AG09309 (cell line): ENCODE data around the gene SLC39A12.

Experiments used
- DNase-seq: peaks from one replicate; pipeline ENCODE4 v3.0.0-alpha.2; 2010; ENCODE audit warnings: low read depth
- H3K4me3 ChIP-seq: 2 replicates; pipeline ENCODE4 v1.5.1; 2011; ENCODE audit warnings: mild to moderate bottlenecking, low read depth, low read length, moderate library complexity; ENCODE audit not compliant: control insufficient read depth
- TF ChIP-seq, protein P1 (sequence below): IDR thresholded peaks from 2 replicates; pipeline ENCODE4 v1.5.1; 2011; ENCODE audit warnings: mild to moderate bottlenecking, low read depth, low read length, inconsistent platforms; ENCODE audit not compliant: insufficient read depth, control insufficient read depth; ENCODE audit errors: missing control alignments

The SLC39A12 gene

DNA sequence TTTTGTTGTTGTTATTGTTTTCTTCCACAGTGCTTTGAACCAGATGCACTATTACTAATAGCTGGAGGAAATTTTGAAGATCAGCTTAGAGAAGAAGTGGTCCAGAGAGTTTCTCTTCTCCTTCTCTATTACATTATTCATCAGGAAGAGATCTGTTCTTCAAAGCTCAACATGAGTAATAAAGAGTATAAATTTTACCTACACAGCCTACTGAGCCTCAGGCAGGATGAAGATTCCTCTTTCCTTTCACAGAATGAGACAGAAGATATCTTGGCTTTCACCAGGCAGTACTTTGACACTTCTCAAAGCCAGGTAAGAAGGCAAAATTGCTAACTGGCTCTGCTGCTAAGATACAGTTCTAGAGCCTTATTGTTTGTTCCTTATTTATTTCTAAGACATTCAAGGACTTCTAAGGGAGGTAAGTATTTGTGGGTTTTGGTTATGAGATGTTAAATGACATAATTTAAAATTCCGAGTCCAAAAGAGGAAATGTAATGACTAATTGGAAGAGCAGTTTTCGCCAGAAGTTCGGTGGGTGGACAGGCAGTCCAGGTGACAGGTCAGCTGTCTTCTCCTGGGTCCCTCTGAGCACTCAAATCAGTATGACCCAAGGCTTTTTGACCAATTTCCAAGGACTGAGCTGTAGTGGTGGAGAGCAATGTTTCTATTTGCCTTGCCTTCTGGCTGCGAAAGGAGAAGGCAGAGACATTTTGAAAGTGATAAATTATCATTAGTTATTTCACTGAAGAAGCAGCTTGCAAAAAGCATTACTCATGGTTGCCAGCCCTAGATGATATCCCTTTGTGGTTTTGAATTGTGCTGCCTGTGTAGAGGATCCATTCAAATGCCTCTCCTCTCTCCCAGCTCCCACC, 10.1 kb downstream of the SLC39A12 start:
- DNase-seq = no peak
- TF ChIP-seq, protein P1, sequence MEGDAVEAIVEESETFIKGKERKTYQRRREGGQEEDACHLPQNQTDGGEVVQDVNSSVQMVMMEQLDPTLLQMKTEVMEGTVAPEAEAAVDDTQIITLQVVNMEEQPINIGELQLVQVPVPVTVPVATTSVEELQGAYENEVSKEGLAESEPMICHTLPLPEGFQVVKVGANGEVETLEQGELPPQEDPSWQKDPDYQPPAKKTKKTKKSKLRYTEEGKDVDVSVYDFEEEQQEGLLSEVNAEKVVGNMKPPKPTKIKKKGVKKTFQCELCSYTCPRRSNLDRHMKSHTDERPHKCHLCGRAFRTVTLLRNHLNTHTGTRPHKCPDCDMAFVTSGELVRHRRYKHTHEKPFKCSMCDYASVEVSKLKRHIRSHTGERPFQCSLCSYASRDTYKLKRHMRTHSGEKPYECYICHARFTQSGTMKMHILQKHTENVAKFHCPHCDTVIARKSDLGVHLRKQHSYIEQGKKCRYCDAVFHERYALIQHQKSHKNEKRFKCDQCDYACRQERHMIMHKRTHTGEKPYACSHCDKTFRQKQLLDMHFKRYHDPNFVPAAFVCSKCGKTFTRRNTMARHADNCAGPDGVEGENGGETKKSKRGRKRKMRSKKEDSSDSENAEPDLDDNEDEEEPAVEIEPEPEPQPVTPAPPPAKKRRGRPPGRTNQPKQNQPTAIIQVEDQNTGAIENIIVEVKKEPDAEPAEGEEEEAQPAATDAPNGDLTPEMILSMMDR = no peak
- H3K4me3 ChIP-seq = no peak overlapping the region

DNA sequence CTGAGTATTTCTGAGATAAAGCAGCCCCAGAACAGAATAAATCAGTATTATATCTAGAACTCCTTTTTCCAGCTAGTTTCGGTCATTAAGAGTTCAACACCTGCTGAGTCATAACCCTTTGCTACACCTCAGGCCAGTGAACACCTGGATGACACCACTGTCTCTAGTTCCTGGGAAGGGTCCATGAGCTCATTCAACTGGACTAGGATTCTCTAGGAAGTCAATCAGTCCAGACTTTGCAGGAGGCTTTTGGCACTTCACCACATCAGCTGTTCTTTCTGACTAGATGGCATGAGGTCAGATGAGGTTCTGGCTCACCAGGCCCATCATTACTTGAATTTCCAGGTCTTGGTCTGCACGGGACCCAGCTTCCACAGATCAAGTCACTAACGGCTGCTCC, 11.7 kb downstream of the SLC39A12 start:
- DNase-seq = no peak
- TF ChIP-seq, protein P1 = no peak
- H3K4me3 ChIP-seq = no peak overlapping the region

DNA sequence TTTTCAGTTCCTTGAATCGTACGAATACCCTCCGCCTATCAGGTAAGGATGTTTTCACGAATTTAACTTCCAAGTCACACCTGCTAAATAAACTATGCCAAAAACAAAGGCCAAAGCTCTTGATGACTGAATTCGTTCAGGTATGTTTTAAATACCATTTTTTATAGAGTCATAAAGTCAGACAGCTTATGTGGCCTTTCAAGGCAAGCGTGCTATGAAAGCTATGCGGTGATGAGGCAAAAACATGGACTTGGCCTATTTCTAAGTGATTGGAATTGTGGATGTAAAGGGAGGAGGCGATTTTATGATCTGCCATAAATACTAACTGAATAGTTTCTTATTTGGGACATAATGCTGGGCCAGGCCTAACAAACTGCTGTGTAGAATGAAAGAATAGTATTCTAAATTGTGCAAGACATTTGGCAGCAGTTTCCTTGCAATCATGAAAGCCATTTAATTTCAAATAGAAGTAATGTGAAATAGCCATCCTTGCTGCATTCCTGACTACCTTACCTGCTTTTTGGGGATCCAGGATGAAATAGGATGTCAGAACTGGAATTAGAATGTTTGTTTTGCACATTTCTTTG, 14.0 kb downstream of the SLC39A12 start:
- no peak for DNase-seq
- H3K4me3 ChIP-seq = no peak overlapping the region
- TF ChIP-seq, protein P1 = no peak

DNA sequence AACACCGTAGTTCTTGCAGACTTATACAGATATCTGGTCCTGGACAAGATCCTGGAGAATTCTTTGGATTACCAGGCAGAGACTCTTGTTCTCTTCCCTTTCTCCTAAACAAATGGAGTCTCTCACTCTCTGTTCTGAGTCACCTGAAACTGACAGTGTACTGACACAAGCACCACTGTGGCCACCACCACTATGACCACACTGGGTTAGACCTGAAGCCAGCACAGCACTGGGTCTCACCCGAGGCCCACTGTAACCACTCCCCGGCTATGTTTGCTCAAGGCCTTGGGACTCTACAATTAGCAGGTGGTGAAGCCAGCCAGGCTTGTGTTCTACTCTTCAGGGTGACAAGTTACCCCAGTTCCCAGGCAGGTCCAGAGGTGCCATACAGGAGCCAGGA, 22.8 kb downstream of the SLC39A12 start:
- no peak overlapping the region for H3K4me3 ChIP-seq
- no peak for DNase-seq
- TF ChIP-seq, protein P1 = no peak

DNA sequence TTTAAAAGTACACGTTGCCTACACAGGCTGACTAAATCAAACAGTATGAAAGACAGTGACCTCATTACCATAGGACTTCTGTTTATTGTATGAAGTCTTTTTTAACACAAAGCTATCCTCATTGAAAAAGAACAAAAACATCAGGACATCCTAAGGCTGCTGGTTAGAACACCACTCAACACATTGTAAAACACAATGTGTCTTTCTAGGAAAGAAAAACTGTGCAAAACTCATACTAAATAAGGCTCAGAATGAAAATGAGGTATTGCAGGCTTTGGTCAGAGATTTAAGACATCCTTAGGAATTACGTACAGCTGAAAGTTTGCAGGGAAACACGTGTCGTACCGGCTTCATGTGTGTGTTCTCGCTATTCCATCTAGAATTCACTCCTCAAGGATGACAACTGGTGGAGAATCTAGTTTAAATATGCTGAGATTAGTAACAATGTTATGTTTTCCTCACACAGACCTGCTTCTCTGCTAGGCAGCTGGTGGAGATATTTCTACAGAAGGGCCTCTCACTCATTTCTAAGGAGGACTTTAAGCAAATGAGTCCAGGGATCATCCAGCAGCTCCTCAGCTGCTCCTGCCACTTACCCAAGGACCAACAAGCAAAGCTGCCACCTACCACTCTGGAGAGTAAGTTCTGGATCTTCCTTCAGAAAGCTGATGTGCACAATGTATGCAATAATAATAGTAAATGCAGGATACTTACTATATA, 29.3 kb downstream of the SLC39A12 start:
- no peak for DNase-seq
- TF ChIP-seq, protein P1 = no peak
- H3K4me3 ChIP-seq = no peak overlapping the region

DNA sequence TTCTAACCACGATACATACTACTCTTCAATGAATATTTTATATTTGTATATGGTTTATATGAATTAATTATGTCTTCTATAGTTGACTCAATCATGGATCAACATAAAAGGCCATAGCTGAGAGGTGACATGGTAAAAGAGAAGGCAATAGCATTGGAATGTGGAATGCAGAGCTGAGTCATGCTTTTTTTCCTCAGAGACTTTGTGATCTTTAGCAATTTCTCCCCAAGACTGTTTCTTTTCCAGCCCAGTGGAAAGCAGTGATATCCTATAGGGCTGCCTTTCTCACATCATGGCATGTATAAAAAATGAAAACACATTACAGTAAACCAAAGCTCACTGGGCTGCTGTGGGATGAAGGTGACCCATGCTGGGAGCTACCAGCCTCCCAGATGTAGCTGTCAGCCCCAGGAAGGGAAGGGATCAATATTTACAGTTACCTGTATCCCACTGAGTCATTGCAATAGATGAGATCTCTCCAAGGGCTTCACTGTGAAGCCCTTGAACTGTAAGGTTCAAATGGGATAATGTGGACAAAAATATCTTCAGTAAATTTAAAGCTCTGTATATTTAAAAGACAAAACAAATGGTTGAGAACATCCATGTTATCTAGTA, 30.2 kb downstream of the SLC39A12 start:
- TF ChIP-seq, protein P1 = no peak
- peak; percentile 40 for DNase-seq
- no peak overlapping the region for H3K4me3 ChIP-seq
